ENCODE data around the gene B3GALT6.
"Not testable (repeated sequence)": the region's sequence is repeated elsewhere in the genome, so short reads cannot be mapped to it uniquely, and the experiment has no call there.

B3GALT6 gene

DNA sequence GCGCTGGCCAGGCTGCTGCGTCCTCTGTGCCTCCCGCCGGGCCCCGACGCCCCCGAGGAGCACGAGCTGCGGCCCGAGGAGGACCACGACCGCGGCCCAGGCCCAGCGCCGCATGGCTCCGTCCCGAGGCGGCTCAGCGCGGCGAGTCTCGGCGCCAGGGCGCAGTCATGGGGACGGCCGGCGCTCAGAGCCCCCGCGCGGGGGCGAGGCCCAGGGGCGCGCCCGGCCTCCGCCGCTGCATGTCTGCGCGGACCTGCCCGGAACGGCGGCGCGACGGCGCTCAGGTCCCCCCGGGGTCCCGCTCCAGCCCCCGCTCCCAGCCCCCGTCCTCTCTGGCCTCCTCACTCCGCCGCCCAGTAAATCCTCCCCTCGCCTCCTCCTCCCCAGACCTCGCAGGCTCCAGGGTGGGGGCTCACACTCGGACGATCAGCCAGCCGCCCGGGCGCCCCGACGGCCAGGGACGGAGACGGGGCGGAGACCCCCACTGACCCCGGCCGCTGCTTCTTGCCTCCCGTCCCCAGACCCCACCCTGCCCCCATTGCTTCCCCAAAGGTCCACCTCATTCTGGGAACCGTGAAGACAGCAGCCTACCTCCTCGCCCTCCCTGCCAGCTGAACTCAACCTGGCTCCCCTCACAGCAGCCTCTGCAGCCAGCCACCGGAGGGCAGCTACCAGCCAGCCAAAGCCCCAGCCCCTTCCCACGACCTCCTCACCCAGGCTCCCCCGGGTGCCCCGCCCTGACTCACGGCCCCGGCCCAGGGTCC is 14.7 kb downstream of the B3GALT6 start, which contains the start of gene C1QTNF12:
Gene C1QTNF12 (minus strand): TSS at position 146 of the 764 bp plus-strand sequence. CDS start 32 bp downstream, at position 114.
- no peak for DNase-seq (ENCODE audit: low read depth)
- H3K4me3 ChIP-seq (ENCODE audit: control insufficient read depth, low read depth, low read length), result no peak within 1 kb of the TSS
- TF ChIP-seq, protein P1, sequence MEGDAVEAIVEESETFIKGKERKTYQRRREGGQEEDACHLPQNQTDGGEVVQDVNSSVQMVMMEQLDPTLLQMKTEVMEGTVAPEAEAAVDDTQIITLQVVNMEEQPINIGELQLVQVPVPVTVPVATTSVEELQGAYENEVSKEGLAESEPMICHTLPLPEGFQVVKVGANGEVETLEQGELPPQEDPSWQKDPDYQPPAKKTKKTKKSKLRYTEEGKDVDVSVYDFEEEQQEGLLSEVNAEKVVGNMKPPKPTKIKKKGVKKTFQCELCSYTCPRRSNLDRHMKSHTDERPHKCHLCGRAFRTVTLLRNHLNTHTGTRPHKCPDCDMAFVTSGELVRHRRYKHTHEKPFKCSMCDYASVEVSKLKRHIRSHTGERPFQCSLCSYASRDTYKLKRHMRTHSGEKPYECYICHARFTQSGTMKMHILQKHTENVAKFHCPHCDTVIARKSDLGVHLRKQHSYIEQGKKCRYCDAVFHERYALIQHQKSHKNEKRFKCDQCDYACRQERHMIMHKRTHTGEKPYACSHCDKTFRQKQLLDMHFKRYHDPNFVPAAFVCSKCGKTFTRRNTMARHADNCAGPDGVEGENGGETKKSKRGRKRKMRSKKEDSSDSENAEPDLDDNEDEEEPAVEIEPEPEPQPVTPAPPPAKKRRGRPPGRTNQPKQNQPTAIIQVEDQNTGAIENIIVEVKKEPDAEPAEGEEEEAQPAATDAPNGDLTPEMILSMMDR (conservative IDR thresholded peaks at IDR 0.05; ENCODE audit: control insufficient read depth, insufficient read depth, low read depth, low read length), result no peak

DNA sequence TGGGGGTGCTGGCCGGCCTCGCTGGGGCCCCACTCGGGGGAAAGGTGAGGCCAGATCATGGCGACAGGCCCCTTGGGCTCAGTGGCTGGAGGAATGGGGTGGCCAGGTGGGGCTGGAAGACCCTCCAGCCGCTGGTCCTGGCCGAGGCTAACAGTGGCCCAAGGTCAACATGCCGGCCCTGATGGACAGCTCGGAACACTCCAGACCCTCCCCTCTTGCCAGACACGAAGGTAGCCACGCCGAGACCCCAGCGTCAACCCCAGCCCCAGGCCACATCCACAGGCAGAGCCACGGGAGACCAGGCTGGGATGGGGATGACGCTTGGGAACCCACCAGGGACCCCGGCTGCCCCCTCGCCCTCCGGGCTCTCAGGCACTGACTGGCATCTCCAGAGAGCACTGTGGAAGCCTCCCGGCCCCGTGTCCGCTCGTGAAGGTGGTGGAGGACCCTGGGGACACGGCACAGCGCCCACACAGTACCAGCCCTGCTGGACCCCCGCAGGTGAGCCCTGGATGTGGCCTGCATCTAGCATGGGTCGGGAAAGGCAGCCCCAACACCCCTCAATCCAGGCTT is 15.4 kb downstream of the B3GALT6 start:
- TF ChIP-seq, protein P1 (conservative IDR thresholded peaks at IDR 0.05; ENCODE audit: control insufficient read depth, insufficient read depth, low read depth, low read length), result no peak
- no peak for DNase-seq (ENCODE audit: low read depth)
- H3K4me3 ChIP-seq (ENCODE audit: control insufficient read depth, low read depth, low read length), result no peak overlapping the region

DNA sequence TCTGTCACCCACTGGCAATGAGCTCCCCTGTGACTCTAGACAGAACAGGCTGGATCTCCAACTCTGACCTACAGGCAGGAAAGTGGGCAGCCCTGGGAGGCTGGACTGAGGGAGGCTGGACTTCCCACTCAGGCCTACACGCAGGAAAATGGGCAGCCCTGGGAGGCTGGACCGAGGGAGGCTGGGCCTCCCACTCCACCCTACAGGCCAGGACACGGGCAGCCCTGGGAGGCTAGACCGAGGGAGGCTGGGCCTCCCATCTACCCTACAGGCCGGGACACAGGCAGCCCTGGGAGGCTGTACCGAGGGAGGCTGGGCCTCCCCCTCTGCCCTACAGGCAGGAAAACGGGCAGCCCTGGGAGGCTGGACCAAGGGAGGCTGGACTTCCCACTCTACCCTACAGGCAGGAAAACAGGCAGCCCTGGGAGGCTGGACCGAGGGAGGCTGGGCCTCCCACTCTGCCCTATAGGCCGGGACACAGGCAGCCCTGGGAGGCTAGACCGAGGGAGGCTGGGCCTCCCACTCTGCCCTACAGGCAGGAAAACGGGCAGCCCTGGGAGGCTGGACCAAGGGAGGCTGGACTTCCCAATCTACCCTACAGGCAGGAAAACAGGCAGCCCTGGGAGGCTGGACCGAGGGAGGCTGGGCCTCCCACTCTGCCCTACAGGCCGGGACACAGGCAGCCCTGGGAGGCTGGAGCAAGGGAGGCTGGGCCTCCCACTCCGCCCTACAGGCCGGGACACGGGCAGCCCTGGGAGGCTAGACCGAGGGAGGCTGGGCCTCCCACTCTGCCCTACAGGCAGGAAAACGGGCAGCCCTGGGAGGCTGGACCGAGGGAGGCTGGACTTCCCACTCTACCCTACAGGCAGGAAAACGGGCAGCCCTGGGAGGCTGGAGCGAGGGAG is 16.2 kb downstream of the B3GALT6 start:
- not testable (repeated sequence) for H3K4me3 ChIP-seq (ENCODE audit: control insufficient read depth, low read depth, low read length); DNase-seq (ENCODE audit: low read depth)

DNA sequence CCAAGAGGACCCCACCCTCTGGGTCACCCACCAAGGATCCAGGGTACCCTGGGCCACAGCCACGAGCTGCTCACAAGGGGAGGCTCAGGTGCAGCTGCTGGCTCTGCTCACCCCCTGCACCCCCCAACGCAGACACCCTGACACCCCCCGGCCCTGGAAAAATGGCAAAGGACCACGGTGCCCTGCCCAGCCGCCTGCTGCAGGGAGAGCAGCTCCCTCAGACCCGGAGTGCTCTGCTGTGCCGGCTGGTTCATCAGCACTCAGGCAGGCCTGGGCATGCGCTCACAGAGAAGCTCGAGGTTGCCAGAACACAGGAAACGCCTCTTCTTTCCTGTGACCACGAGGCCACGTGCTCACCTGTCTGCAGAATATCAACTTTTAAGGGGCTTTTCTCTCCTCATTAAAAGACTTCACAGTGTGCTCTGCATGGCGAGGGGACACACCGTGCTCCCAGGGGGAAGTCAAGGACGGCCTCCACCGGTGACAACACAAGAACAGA is 18.8 kb downstream of the B3GALT6 start:
- no peak overlapping the region for H3K4me3 ChIP-seq (ENCODE audit: control insufficient read depth, low read depth, low read length)
- TF ChIP-seq, protein P1 (conservative IDR thresholded peaks at IDR 0.05; ENCODE audit: control insufficient read depth, insufficient read depth, low read depth, low read length), result no peak
- DNase-seq (ENCODE audit: low read depth), result no peak

DNA sequence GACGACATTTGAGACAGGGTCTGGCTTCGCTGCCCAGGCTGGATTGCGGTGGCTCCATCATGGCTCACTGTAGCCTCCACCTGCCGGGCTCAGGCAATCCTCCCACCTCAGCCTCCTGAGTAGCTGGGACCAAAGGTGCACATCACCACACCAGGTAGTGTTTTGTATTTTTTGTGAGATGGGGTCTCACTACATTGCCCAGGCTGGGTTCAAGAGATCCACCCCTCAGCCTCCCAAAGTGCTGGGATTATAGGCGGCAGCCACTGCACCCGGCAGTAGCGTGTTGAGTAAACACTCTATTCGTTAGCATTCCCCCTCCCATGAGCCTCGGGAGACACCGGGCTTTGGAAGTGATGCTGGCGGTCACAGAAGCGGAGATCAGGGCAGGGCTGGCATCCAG is 21.3 kb downstream of the B3GALT6 start:
- no peak overlapping the region for H3K4me3 ChIP-seq (ENCODE audit: control insufficient read depth, low read depth, low read length)
- DNase-seq (ENCODE audit: low read depth), result no peak
- TF ChIP-seq, protein P1 (conservative IDR thresholded peaks at IDR 0.05; ENCODE audit: control insufficient read depth, insufficient read depth, low read depth, low read length), result no peak

DNA sequence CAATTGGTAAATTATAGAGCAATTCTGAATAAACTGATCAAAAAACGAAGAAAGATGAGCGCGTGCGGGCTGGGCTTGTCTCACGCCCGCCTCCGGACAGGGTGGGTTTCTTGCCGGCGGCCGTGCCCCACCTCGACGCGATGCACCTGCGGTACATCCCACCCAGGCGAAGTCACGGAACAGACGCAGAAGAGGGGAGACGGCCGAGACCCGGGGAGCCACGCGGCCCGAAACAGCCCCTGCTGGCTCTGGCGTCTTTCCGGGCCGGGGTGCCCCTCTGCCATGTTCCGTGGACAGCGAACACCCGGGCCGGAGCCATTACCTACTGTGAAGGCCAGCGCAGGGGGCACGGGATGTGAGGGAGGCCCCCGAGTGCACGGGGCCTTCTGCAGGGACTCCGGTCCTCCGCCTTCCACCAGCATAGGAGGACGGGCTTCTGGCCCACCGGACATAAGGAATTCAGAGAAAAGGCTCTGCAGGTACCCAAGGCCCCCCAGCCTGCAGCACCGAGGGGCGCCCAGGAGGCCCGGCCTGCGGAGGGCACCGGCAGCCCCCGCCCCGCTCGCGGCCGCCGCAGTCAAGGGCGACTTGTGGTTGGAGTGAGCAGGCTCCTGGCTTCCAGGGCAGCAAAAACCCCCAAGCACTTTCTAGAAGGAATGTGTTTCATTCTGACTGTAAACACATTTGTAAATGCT is 22.1 kb downstream of the B3GALT6 start:
- no peak overlapping the region for H3K4me3 ChIP-seq (ENCODE audit: control insufficient read depth, low read depth, low read length)
- no peak for DNase-seq (ENCODE audit: low read depth)
- TF ChIP-seq, protein P1 (conservative IDR thresholded peaks at IDR 0.05; ENCODE audit: control insufficient read depth, insufficient read depth, low read depth, low read length), result no peak

Data from fibroblast of mammary gland (primary cell).